HG02642 (cell line): ENCODE results near the gene INSYN2B.
A peak's percentile ranks its signal among the peaks of the same experiment; 100 is the strongest.
"Not testable (repeated sequence)": the region's sequence is repeated elsewhere in the genome, so short reads cannot be mapped to it uniquely, and the experiment has no call there.

Experiments
- ATAC-seq: cut with Tn5 transposase; IDR thresholded peaks from one replicate; pipeline ENCODE4 v1.9.1; 2021; ENCODE audit warnings: mild to moderate bottlenecking; ENCODE audit not compliant: unreplicated experiment, poor library complexity

The INSYN2B gene

DNA sequence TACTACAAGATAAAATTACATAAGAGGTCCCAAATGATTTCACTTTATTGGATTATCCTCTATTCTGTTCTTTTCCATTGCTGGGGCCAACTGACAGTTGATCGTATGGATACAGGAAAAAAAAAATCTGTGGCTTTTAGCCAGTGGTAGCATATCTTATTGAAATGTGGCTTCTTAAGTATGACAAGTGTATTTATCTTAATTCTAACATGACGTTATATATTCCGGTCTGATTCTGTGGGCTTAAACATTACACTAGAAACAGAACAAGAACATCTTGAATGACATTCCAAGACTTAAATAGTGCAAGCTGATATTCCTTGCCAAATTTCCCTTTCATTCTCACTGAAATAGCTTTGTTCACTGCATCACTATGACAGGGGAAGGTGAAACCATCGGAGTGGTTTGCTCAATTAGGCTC lies 117.9 kb downstream of the INSYN2B start:
- no peak for ATAC-seq

DNA sequence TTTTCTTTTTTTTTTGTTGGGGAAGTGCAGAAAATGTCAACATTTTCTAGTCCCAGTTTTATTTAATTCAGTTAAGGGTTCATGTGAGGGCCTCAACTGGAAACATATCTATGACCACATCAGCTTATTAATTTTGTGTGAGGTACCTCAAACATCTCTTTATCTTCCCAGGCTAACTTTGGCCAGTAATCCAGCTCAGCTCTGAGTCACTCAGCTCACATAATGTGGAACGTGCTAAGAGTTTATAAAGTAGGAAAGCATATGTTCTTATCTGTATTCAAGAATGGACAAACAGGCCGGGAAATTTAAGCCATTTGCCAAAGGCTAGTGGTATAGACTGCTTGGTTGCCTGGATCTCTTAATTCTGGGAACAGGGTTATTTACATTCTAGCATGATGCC lies 118.4 kb downstream of the INSYN2B start:
- ATAC-seq, result no peak

DNA sequence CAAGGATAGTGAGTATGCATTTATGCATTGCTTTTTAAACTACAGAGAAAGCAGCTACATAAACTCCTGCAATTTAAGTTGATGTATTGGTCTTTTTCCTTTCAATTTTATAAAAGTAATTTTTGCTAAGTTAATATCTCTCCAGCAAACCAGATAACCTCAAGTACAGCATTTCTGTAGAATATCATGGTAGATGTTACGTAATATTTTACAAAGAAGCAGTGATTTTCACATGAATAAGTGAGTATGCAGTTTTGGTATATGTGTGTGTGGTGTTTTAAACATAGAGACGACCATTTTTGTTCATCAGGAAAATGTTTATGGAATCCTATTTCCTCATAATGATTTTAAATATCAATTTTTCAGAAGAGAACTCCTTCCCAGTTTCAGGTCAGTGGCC lies 118.9 kb downstream of the INSYN2B start:
- ATAC-seq, result no peak

DNA sequence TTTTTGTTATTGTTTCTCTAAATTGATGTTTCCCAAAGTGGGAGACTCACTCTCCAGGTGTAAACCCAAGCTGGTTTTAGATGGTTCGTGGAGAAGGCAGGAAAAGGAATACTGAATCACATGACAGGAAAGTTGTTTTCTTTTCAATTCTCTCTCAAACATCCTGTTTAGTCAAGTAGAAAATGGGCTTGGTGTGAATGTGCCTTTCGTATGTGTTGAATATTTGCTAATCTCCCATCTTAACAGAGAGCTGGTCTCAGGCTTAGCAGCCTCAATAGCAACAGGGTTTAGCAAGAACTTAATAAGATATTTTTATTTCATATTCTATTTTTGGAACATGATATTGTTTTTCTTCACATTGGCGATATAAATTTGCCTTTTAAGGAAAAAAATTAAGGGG lies 119.7 kb downstream of the INSYN2B start:
- no peak for ATAC-seq

DNA sequence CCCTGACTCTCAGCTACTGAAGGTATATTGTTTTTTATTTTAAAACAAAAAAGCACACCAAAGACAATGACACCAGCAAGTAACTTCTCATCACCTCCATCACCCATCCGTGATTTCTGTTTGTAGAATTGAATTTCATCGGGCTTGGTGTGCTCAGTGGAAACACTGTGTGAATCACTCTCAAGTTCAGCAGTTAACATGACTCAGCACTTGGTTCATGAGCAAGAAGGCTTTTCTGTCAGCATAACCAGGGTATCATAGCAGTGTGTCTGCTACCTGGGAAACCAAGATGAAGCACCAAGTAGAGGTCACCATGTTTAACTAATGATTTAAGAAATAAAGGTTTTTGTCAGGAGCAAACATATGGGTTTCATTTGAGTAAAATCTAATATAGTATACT lies 123.7 kb downstream of the INSYN2B start:
- ATAC-seq, result no peak

DNA sequence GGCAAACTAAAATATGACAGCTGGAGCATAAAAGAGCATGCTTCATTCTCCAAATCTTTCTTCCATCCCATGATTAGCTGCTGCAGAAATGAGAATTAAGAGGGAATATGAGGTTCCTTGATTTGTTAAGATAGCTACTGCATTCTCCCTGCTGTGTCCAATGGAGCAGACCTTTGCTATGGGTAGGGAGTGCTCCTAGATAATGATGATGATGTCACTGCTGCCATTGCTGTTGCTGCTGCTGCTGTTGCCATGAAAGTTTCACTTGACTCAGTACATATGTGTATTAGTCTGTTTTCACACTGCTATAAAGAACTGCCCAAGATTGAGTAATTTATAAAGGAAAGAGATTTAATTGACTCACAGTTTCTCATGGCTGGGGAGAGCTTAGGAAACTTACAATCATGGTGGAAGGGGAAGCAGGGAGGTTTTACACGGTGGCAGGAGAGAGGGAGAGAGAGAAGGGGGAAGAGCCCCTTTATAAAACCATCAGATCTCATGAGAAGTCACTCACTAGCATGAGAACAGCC lies 128.9 kb downstream of the INSYN2B start:
- ATAC-seq, result no peak

DNA sequence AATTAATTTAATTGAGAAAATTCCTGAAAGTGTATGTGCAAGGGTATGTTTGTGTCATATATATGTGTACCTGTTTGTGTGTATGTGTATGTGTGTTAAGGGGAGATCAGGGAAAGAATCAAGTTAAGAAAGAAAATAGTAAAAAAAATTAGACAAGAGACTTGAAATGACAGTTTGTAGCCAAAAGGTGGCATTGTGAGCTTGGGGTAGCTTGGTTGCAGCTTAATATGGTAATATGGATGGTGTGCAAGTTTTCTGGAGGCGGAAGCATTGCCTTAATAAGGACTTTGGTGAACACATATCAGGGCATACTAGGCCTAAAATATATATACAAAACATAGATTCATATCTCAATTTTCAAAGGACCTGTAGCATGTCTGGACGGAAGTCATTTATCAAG lies 129.9 kb downstream of the INSYN2B start:
- no peak for ATAC-seq

DNA sequence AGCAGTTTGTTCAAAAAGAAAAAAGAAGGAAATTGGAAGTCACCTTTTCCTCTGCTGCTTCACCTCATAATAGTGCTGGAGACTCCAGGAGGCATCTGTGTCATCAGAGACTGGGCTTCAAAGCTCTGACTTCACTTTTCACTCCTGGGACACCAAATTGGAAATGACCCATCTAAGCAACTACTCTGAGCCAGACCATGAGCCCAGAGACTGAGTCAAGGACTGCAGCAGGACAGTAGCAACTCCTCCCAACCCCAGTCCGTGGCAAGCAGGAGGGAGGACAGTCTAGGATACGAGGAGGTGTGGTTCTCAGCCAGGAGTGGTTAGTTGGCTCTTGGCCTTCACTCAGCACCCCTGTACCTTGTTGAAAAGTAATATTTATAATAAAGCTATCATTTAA lies 131.5 kb downstream of the INSYN2B start:
- no peak for ATAC-seq

DNA sequence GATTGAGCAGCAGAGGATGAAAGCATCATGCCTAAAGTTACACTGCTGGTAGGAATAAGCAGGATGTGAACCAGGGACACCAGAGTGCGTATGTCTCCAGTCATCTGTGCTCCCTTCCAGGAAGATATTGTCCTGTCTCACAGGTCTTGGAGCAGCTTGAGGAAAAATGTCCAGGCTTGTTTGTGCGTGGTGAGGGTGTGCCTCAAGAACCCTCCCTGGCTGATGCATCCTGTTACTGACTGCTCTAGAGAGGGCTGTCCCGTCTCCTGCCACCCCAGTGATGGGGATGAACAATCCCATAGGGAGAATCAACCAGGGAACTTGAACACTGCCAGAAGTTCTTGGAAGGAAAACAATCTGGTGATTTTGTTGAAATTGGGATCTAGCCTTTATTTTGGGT lies 132.0 kb downstream of the INSYN2B start:
- no peak for ATAC-seq

DNA sequence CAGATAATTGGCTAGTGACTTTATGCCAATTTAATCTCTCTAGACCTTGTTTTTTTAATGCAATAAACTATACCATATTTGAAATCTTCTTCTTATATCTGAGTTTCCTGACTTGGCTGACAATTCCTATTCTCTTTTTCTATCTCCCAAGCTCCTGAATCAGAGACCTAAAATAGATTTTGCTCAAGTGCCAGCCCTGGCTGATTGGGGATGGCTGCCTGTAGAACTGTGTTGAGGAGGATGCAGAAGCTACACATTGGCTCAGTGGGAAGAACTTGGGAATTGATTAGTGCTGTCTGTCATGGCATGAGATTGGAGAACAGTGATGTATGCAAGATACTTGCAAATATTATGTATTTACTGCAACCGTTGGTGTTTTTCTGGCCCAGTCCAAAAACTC lies 132.8 kb downstream of the INSYN2B start:
- no peak for ATAC-seq

DNA sequence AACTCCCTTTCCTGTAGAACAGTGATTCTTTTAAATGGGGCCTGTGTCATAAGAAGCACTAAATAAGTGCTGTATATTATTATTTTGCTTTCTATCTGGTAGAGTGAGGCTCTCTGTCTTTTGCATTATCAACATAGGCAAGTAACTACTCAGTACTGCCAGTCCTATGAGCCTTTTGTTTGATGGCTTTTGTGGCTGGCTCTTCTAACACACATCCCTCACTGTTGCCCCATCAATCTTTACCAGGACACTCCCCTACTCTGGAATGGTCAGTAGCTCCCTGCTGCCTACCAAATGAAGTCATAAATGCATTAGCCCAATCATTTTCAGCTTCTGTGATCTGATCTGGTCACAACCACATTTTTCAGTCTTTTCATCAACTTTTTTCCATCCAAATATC lies 137.6 kb downstream of the INSYN2B start:
- ATAC-seq, result no peak

DNA sequence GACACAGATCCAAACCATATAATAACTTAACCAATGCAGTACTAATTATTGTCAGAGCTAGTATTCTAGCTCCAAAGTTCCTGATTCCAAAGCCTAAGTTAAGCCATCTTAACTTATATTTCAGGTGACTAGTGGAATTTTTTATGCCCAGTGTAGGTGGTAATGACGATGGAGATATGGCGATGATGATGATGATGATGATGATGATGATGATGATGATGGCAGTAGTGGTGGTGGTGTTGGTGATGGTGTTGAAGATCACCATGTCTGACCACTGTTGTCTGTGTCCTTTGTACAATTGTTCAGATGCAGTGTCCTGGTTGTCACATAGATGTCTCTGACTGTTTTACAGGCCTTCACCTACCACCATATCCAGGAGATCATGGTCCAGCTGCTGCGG lies 139.9 kb downstream of the INSYN2B start:
- no peak for ATAC-seq

DNA sequence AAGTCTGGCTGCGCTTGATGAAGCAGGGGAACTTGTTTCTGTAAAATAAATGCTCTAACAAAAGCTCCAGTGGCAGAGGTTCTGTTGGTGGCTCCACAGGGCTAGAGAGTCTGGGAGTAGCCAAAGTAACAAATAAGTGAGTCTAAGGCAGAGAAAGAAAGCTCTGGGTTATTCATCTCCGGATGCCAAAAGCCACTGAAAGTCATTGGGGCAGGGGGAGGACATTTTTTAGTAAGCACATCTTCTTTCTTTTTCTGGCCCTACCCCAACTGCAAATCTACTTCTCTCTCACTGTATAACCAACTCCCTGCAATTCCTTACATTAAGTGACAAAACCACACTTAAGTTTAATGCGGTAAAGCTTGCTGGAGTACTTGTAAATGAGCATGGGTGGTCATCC lies 141.6 kb downstream of the INSYN2B start:
- peak; percentile 81 for ATAC-seq

DNA sequence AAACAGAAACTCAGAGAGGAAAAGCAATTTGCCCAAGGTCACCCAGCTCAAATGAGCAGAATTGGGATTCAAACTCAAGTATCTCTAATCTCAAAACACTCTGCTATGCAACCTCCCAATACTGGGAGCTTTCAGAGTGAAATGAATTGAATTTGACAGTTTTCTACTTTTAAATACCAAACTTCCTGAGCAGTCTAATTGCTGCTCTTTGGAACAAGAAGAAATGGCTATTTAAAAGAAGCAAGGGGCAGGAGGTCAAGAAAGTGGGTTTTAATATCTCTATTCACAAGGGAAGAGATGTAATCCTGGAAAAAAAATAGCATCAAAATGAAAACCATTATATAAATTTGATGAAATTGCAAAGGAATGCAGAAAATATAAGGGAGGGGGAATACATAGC lies 142.6 kb downstream of the INSYN2B start:
- ATAC-seq, result no peak

DNA sequence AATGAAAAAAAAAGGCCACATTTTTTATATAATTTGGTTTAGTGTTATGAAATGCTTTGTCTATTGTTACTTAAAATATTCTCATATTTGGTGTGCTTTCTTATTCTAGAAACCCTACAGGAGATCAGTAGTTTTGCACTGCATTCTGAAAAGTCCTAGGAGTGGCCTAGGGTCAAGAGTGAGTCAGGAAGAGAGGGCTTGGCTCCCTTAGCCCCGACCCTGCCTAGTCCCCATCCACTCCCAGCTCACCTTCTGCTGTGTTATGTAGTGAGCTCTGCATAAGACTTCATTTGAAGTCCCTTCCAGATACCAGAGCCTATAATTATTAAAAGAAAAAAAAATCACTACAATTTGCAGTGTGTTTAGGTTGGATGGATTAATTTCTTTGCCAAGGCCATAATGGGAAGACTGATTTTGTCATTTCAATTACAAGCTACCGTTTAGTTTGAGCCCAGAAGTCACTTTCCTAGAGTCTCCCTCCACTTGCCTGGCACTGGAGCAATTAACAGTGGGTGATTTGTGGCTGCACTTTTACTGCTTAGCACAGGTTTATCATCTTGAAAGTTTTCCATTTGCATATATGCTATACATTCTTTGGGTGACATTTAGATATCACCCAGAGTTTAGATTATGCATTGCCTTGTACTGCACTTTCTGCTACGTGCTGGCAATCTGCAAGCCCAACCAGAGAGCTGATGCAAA lies 143.3 kb downstream of the INSYN2B start:
- no peak for ATAC-seq

DNA sequence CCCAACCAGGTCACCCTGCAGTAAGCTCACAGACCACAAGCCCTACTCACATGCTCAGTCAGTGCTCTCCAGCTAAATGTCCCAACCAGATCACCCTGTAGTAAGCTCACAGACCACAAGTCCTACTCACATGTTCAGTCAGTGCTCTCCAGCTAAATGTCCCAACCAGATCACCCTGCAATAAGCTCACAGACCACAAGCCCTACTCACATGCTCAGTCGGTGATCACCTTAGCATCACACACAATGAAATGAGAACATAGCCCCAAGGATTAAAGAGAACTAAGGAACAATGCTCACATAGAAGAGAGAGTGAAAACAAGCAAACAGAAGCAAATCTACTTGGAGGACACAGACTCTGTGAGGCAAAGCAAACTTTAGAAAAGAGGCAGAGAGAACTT lies 145.8 kb downstream of the INSYN2B start:
- not testable (repeated sequence) for ATAC-seq

DNA sequence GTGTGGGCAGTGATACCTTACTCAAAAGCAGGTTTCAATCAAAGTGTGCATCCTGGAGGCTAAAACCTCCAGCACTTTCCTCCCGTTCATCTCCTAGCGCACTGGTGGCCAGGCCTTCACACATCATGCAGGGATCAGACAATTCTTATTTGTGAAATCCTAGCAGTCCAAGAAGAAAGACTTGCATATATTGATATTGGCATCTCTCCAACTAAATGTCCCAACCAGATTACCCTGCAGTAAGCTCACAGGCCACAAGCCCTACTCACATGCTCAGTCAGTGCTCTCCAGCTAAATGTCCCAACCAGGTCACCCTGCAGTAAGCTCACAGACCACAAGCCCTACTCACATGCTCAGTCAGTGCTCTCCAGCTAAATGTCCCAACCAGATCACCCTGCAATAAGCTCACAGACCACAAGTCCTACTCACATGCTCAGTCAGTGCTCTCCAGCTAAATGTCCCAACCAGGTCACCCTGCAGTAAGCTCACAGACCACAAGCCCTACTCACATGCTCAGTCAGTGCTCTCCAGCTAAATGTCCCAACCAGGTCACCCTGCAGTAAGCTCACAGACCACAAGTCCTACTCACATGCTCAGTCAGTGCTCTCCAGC lies 146.5 kb downstream of the INSYN2B start:
- not testable (repeated sequence) for ATAC-seq

DNA sequence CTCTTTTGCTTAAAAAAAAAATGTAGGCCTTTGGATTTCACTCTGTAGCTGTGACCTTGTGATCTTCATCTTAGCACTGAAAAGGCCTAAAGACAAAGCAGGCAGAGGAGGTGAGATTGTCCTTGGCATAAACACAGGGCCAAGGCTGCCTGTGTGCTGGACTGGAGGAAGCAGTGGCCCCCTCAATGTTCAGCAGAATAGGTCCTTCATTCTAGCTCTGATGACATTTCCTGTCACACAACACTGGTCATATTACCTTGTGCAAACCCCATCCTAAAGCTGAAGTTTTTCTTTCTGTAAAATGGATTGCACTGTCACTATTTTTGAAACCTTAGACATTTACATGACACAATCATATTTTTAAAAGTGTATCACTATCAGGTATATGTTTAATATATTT lies 147.4 kb downstream of the INSYN2B start:
- no peak for ATAC-seq

DNA sequence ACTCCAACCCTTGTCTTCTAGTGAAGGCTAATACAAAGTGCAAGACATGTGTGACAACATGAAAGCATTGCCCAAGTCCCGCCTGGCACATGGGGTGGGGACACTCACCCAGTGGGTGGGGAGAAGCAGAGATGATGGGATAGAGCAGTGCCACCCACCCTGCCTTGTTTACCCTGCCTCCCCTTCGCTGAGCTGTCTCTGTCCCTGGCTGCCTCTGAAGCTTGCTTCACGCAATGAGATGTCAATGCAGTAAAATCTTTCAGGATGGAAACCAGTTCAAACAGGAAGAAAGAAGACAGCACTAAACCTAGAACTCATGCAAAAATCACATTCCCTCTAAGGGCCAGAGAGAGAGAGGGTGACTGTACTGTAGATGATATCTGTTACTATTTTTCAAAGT lies 148.0 kb downstream of the INSYN2B start:
- ATAC-seq, result no peak

DNA sequence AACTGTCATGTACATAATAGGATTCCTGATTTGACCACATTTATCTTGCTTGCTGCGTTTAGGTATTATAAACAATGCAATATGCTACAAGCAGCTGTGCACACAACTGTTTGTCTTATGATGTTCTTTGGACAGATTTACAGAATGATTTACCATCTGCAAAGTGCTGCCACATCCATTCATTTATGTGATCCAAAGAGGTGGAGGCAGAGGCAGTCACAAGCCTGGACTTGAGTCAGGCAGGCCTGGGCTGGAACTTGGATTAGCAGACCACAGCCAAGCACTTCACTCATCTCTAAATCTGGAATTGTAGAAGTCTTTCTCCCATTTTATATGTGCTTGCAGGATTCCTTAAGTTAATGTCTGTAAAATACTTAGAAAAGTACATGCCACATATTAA lies 149.0 kb downstream of the INSYN2B start:
- ATAC-seq, result no peak

DNA sequence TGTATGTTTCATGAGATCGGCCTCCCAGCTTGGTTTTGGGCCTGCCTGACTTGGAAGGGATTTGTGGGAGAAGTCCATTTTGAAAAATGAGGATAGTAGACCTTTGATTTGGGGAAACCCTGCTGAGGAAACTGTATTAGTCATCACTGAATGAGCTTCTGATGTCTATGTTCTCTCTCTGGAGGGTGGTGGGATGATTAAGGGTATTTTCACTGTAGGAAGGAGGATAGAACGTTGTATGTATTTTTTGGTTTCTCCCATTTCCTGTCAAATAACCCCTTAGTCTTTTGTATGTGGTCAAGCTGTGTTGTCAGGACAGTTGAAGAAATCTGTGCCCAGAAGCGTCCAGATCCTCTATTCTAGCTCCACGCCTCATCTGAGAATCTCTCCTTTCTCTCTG lies 151.9 kb downstream of the INSYN2B start:
- peak; percentile 62 for ATAC-seq

DNA sequence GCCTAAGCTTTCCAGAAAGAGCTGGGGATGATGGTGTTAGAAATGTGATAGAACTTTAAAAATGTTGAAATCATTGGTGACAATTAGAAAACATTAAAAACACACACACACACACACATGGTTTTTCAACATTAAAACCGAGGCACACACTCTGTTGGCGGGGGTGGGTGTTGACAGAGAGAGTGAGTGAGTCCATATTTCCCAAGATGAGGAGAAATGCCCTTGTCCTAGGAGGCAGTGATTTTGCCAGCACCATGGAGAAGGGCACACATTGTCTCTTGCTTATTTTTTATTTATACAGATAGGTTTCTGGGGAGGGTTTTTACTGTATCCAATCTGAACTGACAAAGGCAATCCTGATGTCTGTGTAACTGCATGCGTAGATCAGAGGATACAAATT lies 152.5 kb downstream of the INSYN2B start:
- ATAC-seq, result no peak
